GM19395 (cell line): ENCODE measurements around the gene OSBPL2.

Source experiments
- ATAC-seq: cut with Tn5 transposase; IDR thresholded peaks from one replicate; pipeline ENCODE4 v1.9.1; 2021; ENCODE audit warnings: mild to moderate bottlenecking, moderate library complexity; ENCODE audit not compliant: unreplicated experiment

The OSBPL2 gene

DNA sequence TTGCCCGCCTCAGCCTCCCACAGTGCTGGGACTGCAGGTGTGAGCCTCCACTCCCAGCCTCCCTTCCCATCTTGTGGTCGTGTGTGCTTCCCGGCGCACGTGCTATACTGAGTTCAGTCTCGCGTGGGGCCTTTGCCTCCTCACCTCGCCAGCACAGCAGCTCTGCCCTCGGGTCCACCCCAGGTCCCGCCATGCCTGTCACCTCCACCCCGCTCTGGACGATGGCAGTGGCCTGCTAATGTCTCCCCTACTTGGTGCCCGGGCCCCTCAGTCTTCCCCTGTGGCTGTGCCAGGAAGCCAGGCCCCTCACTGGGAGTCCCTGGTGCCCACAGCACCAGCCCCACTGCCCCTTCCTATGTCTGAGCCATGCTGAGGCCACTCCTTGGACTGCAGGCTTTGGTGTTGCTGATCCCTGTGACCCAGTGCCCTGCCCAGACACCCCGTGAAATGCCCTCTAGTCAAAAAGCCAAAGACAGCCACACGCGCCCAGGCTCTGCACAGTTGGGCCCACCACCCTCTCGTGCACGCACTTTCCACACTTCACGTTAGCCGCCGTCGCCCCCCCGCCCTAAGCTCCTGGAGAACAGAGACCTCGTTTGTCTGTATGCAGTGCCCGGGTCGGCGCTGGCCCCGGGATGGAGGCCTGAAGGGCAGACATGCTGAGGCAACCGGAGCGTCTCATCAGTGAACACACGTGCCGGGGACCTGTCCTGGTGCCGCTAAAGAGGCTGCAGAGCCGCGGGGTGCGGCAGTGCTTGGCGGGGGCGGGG lies 32.5 kb upstream of the OSBPL2 start:
- ATAC-seq, result no peak

DNA sequence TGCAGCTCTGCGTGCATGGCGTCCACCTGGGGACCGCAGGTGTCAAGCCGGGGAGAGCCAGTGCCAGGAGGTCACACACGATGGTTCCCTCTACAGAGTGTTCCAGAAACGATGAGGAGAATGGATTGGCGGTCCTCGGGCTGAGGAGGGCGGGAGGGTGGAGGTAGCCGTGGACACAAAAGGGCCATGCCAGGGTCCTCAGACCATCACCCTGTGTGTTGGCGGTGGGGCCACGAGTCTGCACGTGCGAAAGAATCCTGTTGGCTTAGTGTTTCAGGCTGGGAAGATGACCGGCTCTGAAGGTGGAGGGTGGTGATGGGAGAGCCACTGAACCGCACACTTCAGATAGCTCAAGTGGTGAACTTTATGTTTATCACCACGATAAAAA lies 31.9 kb upstream of the OSBPL2 start:
- ATAC-seq, result no peak

DNA sequence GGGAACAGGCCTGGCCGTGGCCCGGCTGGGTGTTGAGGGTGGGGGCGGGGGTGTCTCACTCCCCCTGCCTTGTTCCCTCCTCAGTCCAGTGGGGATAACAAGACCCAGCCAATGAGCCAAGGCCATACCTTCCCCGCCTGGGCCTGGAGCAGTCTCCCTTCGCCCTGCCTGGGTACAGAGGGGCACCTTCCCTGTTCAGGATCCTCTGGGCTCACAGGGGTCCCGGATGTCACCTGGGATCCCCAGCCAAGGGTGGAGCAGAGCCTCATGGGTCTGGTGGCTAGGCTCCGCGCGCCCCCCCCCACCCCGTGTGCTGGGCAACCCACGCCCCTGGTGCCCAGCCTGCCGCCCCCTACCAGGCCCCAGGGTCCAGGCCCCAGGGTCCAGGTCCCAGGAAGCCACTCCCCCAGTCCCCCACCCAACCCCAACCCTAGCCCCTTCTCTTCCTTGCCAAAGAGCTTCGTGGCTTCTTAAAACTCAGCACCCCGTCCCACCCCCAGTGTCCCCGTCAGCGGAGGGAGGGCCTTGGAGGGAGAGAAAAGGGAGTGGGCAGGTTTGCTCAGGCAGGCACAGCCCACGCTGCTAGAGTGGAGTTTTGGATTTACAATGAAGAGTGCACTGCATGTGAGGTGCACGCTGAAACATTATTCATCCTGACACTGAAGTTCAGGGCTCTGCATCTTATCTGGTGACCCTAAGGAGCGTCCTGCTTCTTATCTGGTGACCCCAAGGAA lies 30.1 kb upstream of the OSBPL2 start:
- ATAC-seq, result no peak

DNA sequence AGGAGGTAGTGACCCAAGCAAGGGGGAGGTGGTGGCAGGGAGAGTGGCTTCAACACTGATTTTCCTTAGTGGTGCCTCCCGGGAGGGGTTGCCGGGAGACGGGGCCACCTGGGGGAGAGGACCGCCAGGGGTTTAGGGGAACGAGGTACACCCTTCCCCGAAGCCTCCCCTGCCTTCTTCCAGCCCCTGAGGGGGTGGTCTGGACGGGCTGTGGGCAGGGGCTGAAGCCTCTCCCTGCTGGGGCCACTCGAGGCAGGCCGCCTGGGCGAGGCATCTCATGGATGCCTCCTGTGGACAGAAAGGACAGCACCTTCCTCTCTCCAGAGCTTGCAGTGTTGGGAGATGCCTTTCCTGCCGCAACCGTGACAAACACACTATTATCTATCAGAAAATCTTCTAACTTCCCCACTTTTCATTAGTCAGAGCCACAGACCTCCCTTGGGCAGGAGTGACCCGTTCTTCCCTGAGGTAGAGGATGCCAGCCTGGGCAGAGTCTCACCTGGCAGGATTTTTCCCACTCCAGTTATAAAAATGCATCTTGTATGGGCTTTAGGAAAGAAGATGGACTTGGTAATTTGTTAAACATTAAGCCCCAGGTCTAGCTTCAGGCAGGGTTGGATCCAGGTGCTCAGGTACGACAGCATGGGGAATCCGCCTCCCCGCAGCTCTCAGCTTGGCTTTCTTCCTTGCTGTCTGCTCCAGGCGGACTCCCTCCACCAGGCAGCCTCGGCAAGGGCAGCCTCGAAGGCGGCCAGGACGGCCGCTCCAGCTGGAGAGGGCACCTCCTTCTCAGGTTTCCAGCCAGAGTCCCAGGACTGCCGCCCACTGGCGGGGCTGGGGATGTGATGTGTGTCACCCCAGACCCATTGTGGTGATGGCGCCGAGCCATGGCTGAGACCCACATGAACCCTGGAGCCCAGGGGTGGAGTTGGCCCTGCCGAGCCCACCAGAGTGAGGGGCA lies 29.2 kb upstream of the OSBPL2 start:
- no peak for ATAC-seq

DNA sequence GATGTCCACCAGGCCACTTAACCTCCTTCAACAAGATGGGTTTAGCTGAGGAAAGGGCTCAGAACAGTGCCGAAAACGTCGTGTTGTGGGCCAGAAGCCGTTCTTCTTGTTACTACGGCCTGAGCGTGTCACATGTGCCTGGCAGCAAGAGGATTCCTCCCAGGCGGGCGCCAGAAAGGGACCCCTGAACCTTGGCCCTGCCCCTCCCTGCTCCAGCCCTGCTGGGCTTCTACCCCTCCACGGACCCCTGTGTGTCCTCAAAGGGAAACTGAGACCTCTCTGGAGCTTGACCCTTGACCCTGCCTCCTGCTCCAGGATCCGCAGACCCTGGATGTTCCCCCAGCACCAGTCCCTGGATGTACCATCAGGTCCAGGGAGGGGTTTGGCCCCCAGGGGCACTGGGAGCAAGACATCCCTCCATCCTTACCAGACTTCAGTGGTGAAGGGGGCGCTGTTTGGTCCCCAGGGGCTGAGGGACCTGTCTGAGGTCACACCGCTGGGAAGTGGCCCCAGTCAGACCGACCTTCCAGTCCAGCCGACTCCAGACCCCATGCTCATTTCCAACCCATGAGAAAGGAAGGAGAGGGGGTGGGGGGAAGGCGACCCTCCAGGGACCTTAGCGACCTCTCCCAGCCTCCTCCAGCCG lies 28.3 kb upstream of the OSBPL2 start:
- no peak for ATAC-seq

DNA sequence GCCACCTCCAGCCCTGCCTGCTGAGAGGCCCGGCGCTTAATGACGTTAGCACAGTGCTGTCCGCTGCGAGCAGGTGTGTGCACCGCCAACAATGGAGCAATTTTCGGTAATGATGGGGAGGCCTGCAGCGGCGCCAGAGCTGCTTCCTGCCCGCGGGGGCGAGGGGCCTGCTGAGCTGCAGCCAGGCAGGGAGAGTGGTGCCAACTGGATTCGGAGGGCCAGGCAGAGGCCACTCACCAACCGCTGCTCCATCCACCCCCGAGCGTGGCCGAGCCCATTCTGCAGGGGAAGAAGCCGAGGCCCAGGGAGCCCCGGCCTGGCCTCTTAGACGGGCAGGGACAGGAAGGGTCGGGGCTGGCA lies 27.8 kb upstream of the OSBPL2 start:
- no peak for ATAC-seq

DNA sequence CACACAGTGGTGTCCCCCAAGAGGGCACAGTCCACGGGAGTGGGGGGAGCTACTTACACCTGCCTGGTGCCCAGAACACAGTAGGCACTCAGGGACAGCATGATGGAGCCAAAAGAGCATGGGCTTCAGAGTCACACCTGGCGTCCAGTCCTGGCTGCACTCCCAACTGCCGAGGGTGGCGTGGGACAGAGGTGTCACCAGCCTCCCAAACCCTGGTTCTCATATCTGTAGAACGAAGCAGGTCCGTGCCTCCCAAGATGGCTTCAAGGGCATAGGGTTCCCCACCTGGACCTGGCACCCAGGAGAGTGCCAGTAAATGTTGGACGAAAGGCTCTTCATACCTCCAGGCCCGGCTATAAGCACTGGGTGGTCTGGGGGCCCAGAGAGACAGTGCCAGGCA lies 27.1 kb upstream of the OSBPL2 start:
- ATAC-seq, result no peak

DNA sequence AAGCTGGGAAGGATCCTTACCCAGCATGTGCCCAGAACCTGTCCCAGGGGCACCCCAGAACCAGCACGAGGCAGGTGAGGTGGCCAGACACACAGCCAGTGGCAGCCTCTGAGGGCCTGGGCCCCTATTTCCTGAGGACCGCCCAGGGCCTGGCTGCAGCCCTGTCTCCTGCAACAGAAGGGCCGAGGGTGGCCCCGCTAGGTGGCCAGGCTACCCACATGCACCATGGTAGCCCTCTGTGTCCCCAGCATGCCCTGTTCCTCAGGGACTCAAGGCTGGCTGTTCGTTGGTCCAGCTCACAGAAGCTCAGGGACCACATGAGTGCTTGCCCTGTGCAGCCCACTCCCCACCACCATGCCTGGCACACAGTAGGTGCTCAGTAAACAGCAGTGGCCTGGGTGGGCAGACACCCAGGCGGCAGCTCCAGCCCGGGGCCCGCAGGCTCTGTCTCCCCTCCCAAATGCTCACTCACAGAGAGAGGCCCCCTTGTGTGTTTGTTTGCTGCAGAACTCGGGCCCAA lies 26.5 kb upstream of the OSBPL2 start:
- ATAC-seq, result no peak

DNA sequence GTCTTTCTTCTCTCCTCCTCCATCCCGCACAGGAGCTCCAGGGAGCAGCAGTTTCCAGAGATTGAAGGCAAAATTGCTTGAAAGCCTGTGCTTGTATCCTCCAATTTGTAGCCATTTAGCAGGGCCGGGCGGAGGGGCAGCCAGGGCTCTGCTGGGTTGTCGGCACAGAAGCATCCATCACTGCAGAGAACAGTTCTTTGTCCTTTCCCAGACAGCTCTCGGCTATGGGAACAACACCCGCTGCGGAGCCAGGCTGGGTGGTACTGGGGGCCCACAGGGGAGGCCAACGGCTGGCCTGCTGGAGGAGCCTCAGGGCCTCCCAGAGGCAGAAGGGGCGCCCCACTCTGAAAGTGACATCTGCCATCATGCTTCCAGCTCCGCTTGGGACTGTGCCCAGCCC lies 26.0 kb upstream of the OSBPL2 start:
- no peak for ATAC-seq

DNA sequence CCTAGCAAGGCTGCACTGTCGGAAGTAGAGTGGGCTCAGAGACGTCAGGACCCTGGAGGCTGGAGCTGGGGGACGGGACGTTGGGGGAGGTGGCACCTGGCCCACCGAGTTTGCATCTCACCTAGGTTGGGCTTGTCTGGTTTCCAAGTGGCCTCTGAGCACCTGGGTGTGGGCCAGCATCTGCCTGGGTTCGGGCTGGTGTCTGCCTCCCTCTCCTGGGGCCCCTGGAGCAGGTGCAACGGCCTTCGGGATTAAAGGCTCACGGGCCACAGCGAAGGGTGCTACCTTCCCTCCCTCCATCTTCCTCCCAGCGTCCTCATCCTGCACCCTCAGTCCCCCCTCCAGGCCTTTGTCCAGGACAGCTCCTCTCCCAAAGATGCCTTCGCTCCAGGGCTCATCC lies 24.3 kb upstream of the OSBPL2 start:
- no peak for ATAC-seq

DNA sequence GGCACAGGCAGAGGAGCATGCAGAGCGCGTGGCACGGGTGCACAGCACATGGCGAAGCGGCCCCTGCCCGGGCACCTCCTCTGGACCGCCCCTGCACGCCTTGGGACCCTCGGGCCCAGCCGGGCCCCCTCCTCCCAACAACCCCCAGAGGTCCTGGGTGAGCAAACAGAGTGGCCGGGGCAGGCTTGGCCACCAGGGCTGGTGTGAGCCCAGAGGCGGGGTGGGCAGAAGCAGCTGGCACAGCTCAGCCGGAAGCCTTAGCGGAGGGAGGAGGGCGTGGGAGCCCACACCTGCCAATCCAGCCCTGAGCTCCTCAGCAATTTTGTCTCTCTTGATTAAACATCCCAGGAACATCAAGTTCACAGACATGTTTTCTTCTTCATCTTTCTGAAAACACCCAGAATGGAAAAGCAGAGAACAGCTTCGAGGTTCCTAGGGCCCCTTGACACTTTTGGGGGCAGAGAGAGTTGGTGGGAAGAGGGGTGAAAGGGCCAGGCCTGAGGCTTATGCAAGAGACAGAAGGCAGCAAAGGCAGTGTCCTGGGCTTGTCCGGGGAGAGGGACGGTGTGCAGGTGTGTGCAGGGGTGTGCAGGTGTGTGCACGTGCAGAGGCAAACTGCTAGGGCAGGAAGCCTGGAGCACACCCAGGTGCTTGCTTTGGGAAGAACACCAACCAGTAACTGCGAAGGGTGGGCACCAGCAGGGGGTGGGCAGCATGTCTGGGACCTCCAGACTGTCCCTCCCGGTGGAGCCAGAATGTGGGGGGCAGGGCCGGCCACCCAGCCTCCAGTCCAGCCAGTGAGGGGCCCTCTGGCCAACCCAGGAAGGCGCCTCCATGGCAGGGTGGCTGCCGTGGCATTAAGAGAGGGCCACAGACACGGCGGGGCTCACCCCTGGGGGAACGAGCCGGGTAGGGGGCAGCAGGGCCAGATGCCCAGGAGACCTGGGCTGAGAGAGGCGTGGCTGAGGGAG lies 23.0 kb upstream of the OSBPL2 start:
- no peak for ATAC-seq

DNA sequence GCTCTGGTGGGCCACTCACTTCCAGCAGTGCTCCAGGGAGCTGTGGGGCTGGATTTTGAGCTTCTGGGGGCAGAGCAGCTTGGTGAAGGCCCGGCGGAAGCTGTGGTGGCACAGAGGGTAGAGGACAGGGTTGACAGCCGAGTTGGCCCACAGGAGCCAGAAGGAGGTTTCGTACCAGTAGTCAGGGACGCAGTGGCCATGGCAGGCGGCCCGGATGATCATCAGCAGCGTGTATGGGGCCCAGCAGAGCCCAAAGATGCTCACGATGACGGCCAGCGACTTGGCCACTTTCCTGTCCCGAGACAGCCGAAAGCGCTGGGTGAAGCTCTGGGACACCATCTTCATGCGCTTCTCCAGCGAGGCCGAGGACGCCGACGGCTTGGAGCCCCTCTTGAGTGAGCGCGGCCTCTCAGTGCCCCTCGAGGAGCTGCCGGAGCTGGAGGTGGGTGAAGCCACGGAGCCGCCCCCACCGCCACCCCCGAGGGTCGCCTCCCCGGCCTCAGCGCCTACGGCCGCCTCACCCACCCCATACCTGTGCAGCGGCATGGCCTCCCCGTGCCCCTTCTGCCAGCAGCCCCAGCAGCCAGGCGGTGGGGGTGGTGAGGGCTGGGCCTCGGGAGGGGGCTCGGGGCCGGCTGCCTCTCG lies 22.2 kb upstream of the OSBPL2 start:
- ATAC-seq, result no peak

DNA sequence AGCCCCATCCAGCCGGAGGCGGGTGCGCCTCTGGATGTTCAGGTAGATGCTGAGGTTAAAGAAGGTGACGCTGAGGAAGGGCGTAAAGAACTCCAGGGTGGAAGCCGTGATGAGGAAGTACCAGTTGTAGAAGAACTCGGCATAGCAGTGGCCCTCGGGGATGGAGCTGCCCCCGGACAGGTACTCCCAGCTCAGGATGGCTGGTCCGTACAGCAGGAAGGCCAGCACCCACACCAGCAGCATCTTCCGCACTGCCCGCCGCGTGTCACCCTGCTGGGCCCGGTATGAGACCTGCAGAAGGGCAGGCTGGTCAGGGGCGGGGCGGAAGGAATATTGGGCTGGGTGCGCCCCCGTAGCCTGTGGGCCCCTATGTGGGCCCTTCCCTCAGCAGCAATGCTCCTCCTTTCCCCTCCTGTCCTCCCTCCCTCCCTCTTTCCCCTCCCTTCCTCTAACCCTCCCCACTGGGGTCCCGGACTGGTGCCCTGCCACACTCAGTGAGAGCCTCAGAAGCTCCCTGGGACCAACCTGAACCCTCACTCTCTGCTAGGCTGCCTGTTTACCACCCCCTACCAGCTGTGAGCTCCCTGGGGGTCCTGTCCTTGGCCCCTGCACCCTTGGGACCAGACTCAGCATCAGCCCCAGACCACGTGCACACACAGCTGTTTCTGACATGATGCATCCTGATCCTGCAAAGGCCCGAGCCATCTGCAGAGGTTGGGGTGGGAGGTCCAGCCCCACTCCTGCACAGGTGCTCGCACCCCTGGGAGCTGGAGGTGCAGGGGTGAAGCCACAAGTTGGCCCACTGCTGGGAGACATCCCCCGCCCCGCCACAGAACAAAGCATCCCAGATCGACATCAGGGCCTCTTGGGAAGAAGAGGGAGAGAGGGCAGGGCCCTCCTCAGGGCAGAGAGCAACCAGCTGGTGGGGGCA lies 21.4 kb upstream of the OSBPL2 start:
- ATAC-seq, result no peak

DNA sequence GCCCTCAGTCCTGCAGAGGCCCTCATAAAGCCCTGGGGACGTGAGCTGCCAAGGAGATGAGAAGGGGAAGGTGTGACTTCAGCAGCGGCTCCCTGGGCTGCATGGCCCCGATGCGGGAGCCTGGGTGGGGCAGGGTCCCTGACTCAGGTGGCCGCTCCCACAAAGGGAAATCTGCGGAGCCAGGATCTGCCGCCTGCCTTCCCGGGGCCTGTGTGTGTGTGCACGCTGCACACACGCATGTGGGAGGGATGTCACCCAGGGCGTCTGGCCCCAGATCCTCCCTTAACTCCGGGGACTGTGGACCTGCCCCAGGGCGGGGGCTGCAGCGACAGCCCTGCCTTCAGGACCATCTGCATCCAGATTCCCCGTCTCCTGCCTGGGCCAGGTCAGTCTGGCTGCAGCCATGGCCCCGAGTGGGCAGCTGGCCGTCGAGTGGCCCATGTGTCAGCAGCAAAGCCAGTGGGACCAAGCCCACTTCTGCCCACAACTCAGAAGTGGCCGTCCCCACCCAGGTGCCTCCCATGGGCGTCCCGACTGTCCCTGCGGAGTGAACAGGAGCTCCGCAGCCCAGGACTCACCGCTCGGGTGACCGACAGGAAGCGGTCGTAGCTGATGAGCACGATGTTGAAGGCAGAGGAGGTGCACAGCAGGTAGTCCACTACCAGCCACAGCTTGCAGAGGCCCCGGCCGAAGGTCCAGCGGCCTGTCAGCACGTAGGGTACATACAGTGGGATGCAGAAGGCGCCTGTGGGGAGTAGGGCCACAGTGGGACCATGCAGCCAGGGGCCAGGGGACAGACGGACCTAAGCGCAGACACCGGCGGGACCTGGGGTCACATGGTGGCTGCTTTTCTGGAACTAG lies 20.2 kb upstream of the OSBPL2 start:
- no peak for ATAC-seq

DNA sequence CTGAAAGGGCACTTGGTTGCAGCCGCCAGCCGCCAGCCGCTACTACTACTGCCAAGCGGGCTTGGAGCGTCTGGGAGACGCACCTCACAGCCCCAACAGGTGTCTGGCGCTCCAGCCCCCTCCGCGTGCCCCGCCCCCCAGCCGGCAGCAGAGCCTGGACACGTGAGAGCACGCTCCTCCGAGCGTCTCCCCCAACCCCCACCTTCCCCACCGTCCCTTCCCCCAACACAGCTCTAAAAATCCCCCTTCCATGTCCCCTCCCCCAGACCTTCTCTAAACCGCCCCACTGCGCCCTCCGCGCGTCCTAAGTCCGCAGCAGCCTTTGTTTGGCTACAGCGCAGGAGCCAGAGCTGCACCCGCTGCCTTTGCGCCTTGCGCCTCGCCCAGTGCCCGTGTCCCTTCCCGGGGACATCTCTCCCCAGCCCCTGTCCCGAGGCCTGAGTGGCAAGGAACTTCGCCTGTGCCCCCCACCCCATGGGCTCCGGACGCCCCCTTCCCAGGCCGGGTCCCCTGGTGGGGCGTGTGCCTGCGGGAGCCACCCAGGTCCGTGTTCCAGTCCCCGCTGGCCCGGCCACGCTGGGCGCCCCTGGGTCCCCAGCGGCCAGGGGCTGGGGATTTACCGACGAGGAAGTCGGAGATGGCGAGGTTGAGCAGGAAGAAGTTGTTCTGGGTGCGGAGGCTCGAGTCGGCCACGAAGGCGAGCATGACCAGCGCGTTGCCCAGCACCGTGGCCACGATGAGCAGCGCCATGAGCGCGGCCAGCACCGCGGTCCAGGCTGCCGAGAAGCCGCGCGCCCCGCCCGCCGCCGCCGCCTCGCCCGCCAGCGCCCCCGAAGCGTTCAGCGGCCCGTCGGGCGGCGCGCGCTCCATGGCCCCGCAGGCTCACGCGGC lies 19.0 kb upstream of the OSBPL2 start:
- ATAC-seq, result no peak

DNA sequence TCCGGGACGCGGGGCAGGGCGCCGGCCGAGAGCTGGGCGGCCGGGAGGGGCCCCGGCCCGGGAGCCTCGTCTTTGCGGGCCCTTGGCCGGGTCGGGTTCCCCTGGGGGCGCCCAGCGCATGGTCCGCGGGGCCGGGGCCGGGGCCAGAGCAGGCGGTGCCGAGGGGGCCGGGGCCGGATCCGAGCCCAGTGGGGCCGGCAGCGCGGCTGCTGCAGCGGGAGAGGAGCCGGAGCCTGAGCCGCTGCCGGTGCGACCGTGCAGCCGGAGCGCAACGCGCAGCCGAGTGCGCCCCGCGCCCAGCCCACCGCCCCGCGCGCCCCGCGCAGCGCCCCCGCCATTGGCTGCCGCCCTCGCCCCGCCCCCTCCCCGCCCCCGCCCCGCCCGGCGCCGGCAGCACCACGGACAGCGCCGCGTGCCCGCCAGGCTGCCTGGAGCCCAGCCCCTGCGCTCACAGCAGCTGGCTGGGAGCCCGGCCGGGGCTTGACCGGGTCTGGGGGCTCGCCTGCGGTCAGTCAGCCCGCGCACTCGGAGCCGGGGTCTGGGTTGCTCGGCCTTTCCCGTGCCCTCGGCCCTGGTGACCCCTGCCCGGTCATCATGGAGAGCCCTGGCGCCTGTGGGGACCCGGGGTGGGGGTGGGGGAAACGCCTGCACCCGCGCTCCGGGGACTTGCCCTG lies 18.2 kb upstream of the OSBPL2 start, which contains the start of gene HRH3:
Gene HRH3 (minus strand): TSS at position 287 of the 674 bp plus-strand sequence. CDS start 308 bp downstream, outside the sequence.
- no peak for ATAC-seq
